ENCODE results near the gene ATF3.

ATF3 gene

GRCh38 chr1:212647004-212647403 is 38.4 kb downstream of the ATF3 start:
- no peaks in the 10 kb centered on the region for H4K20me1 ChIP-seq (ENCODE audit: insufficient read depth, low read length)
- no peaks in the 10 kb centered on the region for H3K36me3 ChIP-seq (ENCODE audit: insufficient read depth, low read length)
- no peak overlapping the region for H2AFZ ChIP-seq (ENCODE audit: low read length)
- no peak overlapping the region for H3K27ac ChIP-seq (ENCODE audit: low read depth, low read length, poor library complexity, severe bottlenecking)
- no peak for TF ChIP-seq CTCF (IDR thresholded peaks at IDR 0.05; ENCODE audit: low read length)
- no peak for TF ChIP-seq EZH2 (IDR thresholded peaks at IDR 0.05; ENCODE audit: borderline replicate concordance, low read length)
- peaks cover 6% of the 10 kb centered on the region; the same call in 1 of the 2 replicates for H3K27me3 ChIP-seq (ENCODE audit: insufficient read depth, low read length)
- no peak overlapping the region for H3K9ac ChIP-seq (ENCODE audit: low read length)
- H3K79me2 ChIP-seq (ENCODE audit: insufficient read depth, low read length), result no peaks in the 10 kb centered on the region
- H3K9me3 ChIP-seq (ENCODE audit: low read length), result no peaks in the 10 kb centered on the region
- no peak overlapping the region for H3K4me3 ChIP-seq (ENCODE audit: low read depth, low read length, poor library complexity, severe bottlenecking)
- no peaks in the 10 kb centered on the region for H3K9me2 ChIP-seq (ENCODE audit: low read depth, low read length)
- no peaks in the 10 kb centered on the region for H3K4me1 ChIP-seq (ENCODE audit: insufficient read depth, low read length, severe bottlenecking)
- no peak overlapping the region for H3K4me2 ChIP-seq (ENCODE audit: low read length)
- H3F3A ChIP-seq (ENCODE audit: insufficient read depth, low read length), result no peaks in the 10 kb centered on the region

DNA sequence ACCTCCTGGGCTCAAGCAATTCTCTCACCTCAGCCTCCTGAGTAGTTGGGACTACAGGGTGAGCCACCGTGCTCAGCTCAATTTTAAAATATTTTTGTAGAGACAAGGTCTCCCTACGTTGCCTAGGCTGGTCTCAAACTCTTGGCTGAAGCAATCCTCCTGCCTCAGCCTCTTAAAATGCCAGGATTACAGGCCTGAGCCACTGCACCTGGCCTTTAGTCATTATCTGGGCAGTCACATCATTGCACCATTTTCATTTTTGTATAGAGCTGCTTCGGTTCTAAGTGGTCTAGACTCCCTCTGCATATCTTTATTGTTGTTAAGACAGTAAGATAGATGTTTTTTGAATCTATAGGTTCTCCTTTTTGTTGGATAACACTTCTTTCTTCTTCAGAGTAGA is 39.9 kb downstream of the ATF3 start:
- no peak overlapping the region for H3K4me2 ChIP-seq (ENCODE audit: low read length)

DNA sequence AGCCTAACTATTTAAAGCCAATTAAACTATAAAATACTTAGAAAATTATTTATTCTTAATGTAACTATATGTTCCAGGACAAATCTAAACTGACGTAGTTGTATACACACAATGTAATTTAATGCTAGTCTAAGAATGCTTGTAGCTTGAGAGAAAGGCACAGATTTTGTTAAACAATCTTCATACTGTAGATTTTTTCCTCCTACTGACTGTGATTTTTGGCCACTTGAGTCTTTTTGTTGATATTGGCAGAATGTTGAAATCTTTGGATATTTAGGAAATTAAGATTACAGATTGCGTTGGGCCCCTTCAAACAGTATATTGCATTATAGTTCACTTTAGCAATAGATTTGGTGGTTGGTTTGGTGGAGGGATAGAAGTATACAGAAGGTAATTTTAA is 40.5 kb downstream of the ATF3 start:
- H3K36me3 ChIP-seq (ENCODE audit: insufficient read depth, low read length), result no peaks in the 10 kb centered on the region
- H3K4me2 ChIP-seq (ENCODE audit: low read length), result no peak overlapping the region
- peaks cover 6% of the 10 kb centered on the region; the same call in 1 of the 2 replicates for H3K27me3 ChIP-seq (ENCODE audit: insufficient read depth, low read length)
- H3K27ac ChIP-seq (ENCODE audit: low read depth, low read length, poor library complexity, severe bottlenecking), result no peak overlapping the region
- no peak overlapping the region for H3K4me3 ChIP-seq (ENCODE audit: low read depth, low read length, poor library complexity, severe bottlenecking)
- no peaks in the 10 kb centered on the region for H3F3A ChIP-seq (ENCODE audit: insufficient read depth, low read length)
- no peaks in the 10 kb centered on the region for H3K9me3 ChIP-seq (ENCODE audit: low read length)
- H3K9me2 ChIP-seq (ENCODE audit: low read depth, low read length), result no peaks in the 10 kb centered on the region
- no peaks in the 10 kb centered on the region for H3K4me1 ChIP-seq (ENCODE audit: insufficient read depth, low read length, severe bottlenecking)
- TF ChIP-seq CTCF (IDR thresholded peaks at IDR 0.05; ENCODE audit: low read length), result no peak
- H2AFZ ChIP-seq (ENCODE audit: low read length), result no peak overlapping the region
- no peak overlapping the region for H3K9ac ChIP-seq (ENCODE audit: low read length)
- no peaks in the 10 kb centered on the region for H4K20me1 ChIP-seq (ENCODE audit: insufficient read depth, low read length)
- no peaks in the 10 kb centered on the region for H3K79me2 ChIP-seq (ENCODE audit: insufficient read depth, low read length)

More for the DNA sequence above, 39.9 kb downstream of the ATF3 start:
- Histone ChIP-seq H3K27me3 (ENCODE audit: insufficient read depth, low read length) (peaks cover 6% of the 10 kb centered on the region; the same call in 1 of the 2 replicates), H3K4me1 (ENCODE audit: insufficient read depth, low read length, severe bottlenecking) (no peaks in the 10 kb centered on the region), H3K79me2 (ENCODE audit: insufficient read depth, low read length) (no peaks in the 10 kb centered on the region), H4K20me1 (ENCODE audit: insufficient read depth, low read length) (no peaks in the 10 kb centered on the region), H2AFZ (ENCODE audit: low read length) (no peak overlapping the region), H3K27ac (ENCODE audit: low read depth, low read length, poor library complexity, severe bottlenecking) (no peak overlapping the region), H3K36me3 (ENCODE audit: insufficient read depth, low read length) (no peaks in the 10 kb centered on the region), H3K9ac (ENCODE audit: low read length) (no peak overlapping the region), H3K4me3 (ENCODE audit: low read depth, low read length, poor library complexity, severe bottlenecking) (no peak overlapping the region), H3K9me2 (ENCODE audit: low read depth, low read length) (no peaks in the 10 kb centered on the region), H3F3A (ENCODE audit: insufficient read depth, low read length) (no peaks in the 10 kb centered on the region), H3K9me3 (ENCODE audit: low read length) (no peaks in the 10 kb centered on the region)
- TF ChIP-seq CTCF (IDR thresholded peaks at IDR 0.05; ENCODE audit: low read length), result no peak

All from OCI-LY1 (cell line).